Astrocyte (in vitro differentiated cells and primary cell): ENCODE measurements around the gene CD276.

Experiments used
- EZH2 ChIP-seq: IDR thresholded peaks from 2 replicates; pipeline ENCODE4 v1.6.1; 2012; ENCODE audit warnings: mild to moderate bottlenecking, low read length, inconsistent platforms; ENCODE audit not compliant: insufficient read depth
- TF ChIP-seq, protein P1 (sequence below): IDR thresholded peaks from 2 replicates; pipeline ENCODE4 v1.5.1; 2011; ENCODE audit warnings: low read depth, mild to moderate bottlenecking, inconsistent platforms, low read length, moderate library complexity; ENCODE audit not compliant: insufficient read depth

DNA sequence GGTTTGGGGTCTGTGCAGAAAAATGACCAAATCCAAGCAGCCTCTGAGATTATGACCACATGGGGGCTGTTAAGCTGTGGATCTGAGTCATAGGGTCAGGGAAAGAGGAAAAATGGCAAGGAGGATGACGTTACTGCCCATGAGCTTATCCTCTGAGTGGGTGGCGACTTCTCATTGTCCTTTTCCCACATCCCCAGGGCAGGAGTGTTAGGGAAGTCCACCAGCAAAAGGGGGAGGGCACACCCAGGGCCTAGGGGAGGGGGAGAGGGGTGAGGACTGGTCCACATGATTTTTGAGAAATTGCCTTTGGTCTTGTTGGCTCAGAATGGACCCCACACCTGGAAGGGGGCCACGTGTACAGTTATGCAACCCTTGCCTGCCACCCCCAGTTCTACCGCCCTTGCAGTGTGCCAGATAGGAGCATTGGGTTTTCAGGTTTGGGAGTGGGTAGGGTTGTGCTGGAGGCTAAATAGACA lies 2.6 kb downstream of the CD276 start:
- TF ChIP-seq EZH2: no peak
- TF ChIP-seq, protein P1, sequence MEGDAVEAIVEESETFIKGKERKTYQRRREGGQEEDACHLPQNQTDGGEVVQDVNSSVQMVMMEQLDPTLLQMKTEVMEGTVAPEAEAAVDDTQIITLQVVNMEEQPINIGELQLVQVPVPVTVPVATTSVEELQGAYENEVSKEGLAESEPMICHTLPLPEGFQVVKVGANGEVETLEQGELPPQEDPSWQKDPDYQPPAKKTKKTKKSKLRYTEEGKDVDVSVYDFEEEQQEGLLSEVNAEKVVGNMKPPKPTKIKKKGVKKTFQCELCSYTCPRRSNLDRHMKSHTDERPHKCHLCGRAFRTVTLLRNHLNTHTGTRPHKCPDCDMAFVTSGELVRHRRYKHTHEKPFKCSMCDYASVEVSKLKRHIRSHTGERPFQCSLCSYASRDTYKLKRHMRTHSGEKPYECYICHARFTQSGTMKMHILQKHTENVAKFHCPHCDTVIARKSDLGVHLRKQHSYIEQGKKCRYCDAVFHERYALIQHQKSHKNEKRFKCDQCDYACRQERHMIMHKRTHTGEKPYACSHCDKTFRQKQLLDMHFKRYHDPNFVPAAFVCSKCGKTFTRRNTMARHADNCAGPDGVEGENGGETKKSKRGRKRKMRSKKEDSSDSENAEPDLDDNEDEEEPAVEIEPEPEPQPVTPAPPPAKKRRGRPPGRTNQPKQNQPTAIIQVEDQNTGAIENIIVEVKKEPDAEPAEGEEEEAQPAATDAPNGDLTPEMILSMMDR: peak; percentile 13
